DND-41 (cell line): ENCODE data around the gene BTBD18.

Experiments
- ATAC-seq: fragments of 200-7000 bp; cut with Tn5 transposase; 3 replicates; pipeline ENCODE4 v1.9.1; 2021; ENCODE audit warnings: low read depth; ENCODE audit not compliant: insufficient read depth
- DNase-seq: peaks from one replicate; pipeline ENCODE4 v3.0.0-alpha.2; 2020
- H2AFZ ChIP-seq: 2 replicates; pipeline ENCODE4 v1.6.0; 2012; ENCODE audit warnings: low read depth, low read length
- H3K27ac ChIP-seq: 2 replicates; pipeline ENCODE4 v1.5.1; 2012; ENCODE audit warnings: low read length, inconsistent platforms
- H3K27me3 ChIP-seq: fragments of 200-600 bp; sonication (generic); 2 replicates; pipeline ENCODE4 v1.6.0; 2012; ENCODE audit warnings: low read length, mild to moderate bottlenecking, inconsistent platforms; ENCODE audit not compliant: insufficient read depth, poor library complexity
- H3K36me3 ChIP-seq: 2 replicates; pipeline ENCODE4 v1.5.1; 2012; ENCODE audit warnings: low read length, inconsistent platforms; ENCODE audit not compliant: insufficient read depth
- H3K4me1 ChIP-seq: 2 replicates; pipeline ENCODE4 v1.5.1; 2012; ENCODE audit warnings: mild to moderate bottlenecking, low read length; ENCODE audit not compliant: insufficient read depth
- H3K4me2 ChIP-seq: 2 replicates; pipeline ENCODE4 v1.6.0; 2012; ENCODE audit warnings: mild to moderate bottlenecking, moderate library complexity, low read length, inconsistent platforms; ENCODE audit not compliant: insufficient read depth
- H3K4me3 ChIP-seq, 2 experiments: fragments of 200-600 bp in 1 of 2; shearing (Covaris generic) in 1 of 2; 2 replicates each; pipeline ENCODE4 v1.5.1; 2012 to 2016; ENCODE audit warnings: inconsistent platforms in 2 of 2, low read length in 2 of 2, mild to moderate bottlenecking in 2 of 2, low read depth in 1 of 2, moderate library complexity in 1 of 2
- H3K79me2 ChIP-seq: 2 replicates; pipeline ENCODE4 v1.6.0; 2012; ENCODE audit warnings: low read length, inconsistent platforms; ENCODE audit not compliant: insufficient read depth
- H3K9ac ChIP-seq: 2 replicates; pipeline ENCODE4 v1.6.0; 2012; ENCODE audit warnings: low read depth, mild to moderate bottlenecking, inconsistent platforms, low read length, moderate library complexity
- H3K9me3 ChIP-seq: 2 replicates; pipeline ENCODE4 v1.5.1; 2012; ENCODE audit warnings: low read length, moderate library complexity, mild to moderate bottlenecking, inconsistent platforms; ENCODE audit not compliant: insufficient read depth, severe bottlenecking
- H4K20me1 ChIP-seq: 2 replicates; pipeline ENCODE4 v1.6.0; 2012; ENCODE audit warnings: low read length; ENCODE audit not compliant: insufficient read depth
- EZH2 ChIP-seq: IDR thresholded peaks from 3 replicates; pipeline ENCODE4 v1.6.1; 2012; ENCODE audit warnings: borderline replicate concordance, low read depth, mild to moderate bottlenecking, moderate library complexity, low read length, inconsistent platforms; ENCODE audit not compliant: severe bottlenecking
- TF ChIP-seq, protein P1 (sequence below): IDR thresholded peaks from 2 replicates; pipeline ENCODE4 v1.5.1; 2012; ENCODE audit warnings: borderline replicate concordance, low read length, moderate library complexity, mild to moderate bottlenecking; ENCODE audit not compliant: poor library complexity, severe bottlenecking; ENCODE audit errors: extremely low read depth

BTBD18 gene

DNA sequence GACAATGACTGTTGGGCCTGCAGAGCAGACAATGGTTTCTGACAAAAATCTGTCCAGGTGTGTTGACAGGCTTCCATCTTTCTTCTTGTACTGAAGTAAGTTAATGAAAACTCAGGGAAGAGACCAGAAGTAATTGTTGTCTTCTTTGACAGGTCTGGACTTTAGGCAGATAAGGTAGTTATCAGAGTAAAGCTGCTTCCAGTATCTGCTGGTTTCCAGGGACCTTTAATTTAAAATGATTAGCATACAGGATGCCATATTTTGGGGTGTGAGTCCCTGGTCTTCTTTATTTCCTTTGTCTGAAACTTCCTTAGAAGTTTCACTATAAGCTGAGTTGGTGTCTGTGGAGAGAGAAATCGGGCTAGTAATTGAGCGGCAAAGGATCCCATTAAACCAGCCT, 37.8 kb downstream of the BTBD18 start:
- Histone ChIP-seq H3K27ac (peak overlapping the region; percentile 85; the same call in 1 of the 2 replicates), H3K36me3 (peaks cover 35% of the 10 kb centered on the region), H3K9ac (peak overlapping the region; percentile 68), H3K4me1 (peaks cover 40% of the 10 kb centered on the region), H2AFZ (no peak overlapping the region), H3K79me2 (peaks cover 75% of the 10 kb centered on the region), H3K27me3 (no peaks in the 10 kb centered on the region), H4K20me1 (peaks cover 10% of the 10 kb centered on the region; the same call in 1 of the 2 replicates), H3K4me3 (peak overlapping the region; percentile 49 to 82; a peak in 3 of 4 replicates), H3K4me2 (peak overlapping the region; percentile 86), H3K9me3 (no peaks in the 10 kb centered on the region)
- DNase-seq (no peak), ATAC-seq (no peak)
- no peak for TF ChIP-seq EZH2
- TF ChIP-seq, protein P1, sequence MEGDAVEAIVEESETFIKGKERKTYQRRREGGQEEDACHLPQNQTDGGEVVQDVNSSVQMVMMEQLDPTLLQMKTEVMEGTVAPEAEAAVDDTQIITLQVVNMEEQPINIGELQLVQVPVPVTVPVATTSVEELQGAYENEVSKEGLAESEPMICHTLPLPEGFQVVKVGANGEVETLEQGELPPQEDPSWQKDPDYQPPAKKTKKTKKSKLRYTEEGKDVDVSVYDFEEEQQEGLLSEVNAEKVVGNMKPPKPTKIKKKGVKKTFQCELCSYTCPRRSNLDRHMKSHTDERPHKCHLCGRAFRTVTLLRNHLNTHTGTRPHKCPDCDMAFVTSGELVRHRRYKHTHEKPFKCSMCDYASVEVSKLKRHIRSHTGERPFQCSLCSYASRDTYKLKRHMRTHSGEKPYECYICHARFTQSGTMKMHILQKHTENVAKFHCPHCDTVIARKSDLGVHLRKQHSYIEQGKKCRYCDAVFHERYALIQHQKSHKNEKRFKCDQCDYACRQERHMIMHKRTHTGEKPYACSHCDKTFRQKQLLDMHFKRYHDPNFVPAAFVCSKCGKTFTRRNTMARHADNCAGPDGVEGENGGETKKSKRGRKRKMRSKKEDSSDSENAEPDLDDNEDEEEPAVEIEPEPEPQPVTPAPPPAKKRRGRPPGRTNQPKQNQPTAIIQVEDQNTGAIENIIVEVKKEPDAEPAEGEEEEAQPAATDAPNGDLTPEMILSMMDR = no peak

DNA sequence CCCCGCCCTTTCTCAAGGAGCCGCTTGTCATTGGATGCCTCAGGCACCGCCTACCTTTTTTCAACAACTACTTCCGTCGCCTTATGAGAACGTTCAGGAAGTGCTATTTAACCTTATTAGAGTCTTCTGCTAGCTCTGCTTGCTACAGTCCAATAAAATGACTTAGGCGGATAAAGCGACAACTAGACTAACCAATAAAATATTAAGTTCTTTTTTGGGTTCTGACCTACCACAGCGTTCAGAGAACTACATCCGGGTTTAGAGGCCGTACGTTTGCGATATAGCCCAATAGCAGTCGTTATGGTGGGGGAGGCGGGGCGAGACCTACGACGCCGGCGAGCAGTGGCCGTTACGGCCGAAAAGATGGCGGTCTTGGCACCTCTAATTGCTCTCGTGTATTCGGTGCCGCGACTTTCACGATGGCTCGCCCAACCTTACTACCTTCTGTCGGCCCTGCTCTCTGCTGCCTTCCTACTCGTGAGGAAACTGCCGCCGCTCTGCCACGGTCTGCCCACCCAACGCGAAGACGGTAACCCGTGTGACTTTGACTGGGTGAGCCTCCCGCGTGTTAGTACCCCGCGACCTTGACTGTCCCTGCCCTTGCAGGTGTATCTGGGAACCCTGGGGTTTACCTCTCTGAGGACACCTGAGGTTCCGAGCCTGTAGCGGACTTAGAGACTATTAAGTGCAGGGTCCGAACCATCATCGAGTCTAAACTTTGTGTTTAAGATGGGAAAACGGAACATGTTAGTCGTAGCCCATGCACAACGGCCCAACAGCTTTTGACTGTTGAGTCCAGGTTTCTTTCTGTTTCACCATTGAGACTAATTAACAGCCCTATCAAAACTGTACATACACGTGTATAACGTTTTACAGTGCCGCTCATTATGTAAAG, 39.1 kb downstream of the BTBD18 start, which contains the start of gene TMX2:
Gene TMX2 (plus strand): TSS at position 338 of the 895 bp plus-strand sequence. CDS start 26 bp downstream, at position 364.
- Histone ChIP-seq H2AFZ (peak within 1 kb of the TSS; percentile 82), H3K4me2 (peak within 1 kb of the TSS; percentile 86), H3K4me1 (peaks cover 40% of the 10 kb centered on the region), H3K27ac (peak within 1 kb of the TSS; percentile 85), H3K4me3 (peak within 1 kb of the TSS; percentile 82 to 87), H3K79me2 (peaks cover 76% of the 10 kb centered on the region), H3K27me3 (no peaks in the 10 kb centered on the region), H4K20me1 (peaks cover 7% of the 10 kb centered on the region; the same call in 1 of the 2 replicates), H3K9me3 (no peaks in the 10 kb centered on the region), H3K9ac (peak within 1 kb of the TSS; percentile 68), H3K36me3 (peaks cover 36% of the 10 kb centered on the region)
- ATAC-seq (peak; percentile 94), DNase-seq (peak; percentile 95)
- TF ChIP-seq, protein P1 = peak; percentile 16
- TF ChIP-seq EZH2 = no peak

DNA sequence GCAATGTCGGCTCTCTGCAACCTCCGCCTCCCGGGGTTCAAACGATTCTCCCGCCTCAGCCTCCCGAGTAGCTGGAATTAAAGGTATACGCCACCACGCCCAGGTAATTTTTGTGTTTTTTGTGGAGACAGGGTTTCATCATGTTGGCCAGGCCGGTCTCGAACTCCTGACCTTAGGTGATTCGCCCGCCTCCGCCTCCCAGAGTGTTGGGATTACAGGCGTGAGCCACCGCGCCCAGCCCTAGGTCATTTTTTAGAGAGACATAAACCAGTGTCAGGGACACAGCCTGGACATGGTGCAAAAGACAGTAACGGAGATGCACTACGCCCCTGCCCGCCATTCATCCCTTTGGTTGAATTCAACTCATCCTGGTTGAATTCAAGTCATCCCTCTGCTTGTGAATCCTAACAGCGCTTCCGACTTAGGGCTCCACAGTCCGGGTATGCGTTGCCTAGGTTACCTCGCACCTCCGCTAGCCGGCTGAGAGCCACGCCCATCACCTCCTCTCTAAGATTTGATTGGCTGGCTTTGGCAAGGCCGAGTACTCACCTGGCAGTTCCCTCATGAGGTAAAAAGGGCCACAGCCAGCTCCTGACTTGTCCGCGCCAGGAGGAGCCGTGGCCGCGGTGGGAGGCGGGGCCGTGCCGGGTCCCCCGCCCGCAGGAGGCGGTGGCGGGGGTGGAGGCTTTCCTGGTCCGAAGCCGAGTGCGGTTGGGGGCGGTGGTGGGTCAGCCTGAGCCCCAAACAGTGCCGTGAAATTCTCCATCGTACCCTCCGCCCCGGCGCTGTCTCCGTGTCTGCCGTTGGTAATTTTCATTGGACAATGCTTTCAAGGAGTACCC, 40.0 kb downstream of the BTBD18 start, which contains the start of gene MED19:
Gene MED19 (minus strand): TSS at position 802 of the 842 bp plus-strand sequence. CDS start 36 bp downstream, at position 766.
- peak; percentile 61 for DNase-seq

More for the DNA sequence above, 40.0 kb downstream of the BTBD18 start, which contains the start of gene MED19:
- Histone ChIP-seq H3K9ac (peak within 1 kb of the TSS; percentile 68), H3K9me3 (no peaks in the 10 kb centered on the region), H3K79me2 (peaks cover 81% of the 10 kb centered on the region), H3K4me1 (peaks cover 40% of the 10 kb centered on the region), H3K27ac (peak within 1 kb of the TSS; percentile 85), H4K20me1 (peaks cover 7% of the 10 kb centered on the region; the same call in 1 of the 2 replicates), H2AFZ (peak within 1 kb of the TSS; percentile 82), H3K27me3 (no peaks in the 10 kb centered on the region), H3K36me3 (peaks cover 41% of the 10 kb centered on the region), H3K4me3 (peak within 1 kb of the TSS; percentile 82 to 87), H3K4me2 (peak within 1 kb of the TSS; percentile 86)
- no peak for TF ChIP-seq EZH2
- TF ChIP-seq, protein P1 = no peak
- peak; percentile 22 for ATAC-seq
